Left ventricle myocardium superior (tissue), 1 donor: ENCODE measurements around the gene MYH14. TPM values are rescaled to one million over a fixed set of nuclear protein-coding genes. Genes with fewer than 3 reads are reported as not detected.

Experiments
- ATAC-seq: fragments of 200-7000 bp; cut with Tn5 transposase; one replicate; pipeline ENCODE4 v1.9.1; 2020; ENCODE audit warnings: mild to moderate bottlenecking, moderate library complexity
- DNase-seq: peaks from one replicate; pipeline ENCODE4 v3.0.0-alpha.2; 2020
- intact Hi-C: fragments of 100-400 bp; cut with micrococcal nuclease; formaldehyde crosslinking; loops from one replicate; pipeline ENCODE4 v1.11.0; 2022
- total RNA-seq: library from RNA; stranded (reverse); fragmentation: NEBNext Ultra II Directional; extraction: Animal tissue kit (Norgen Biotek cat#: 25700); gene quantifications from one replicate; pipeline ENCODE4 v1.2.1, GENCODE V29; 2021
- donor health status: DM: no; HTN: yes; CAD: no; lungs with severe emphysema.

MYH14 gene
- total RNA-seq, 1 donor from 2014 or later: 131 TPM

GRCh38 chr19:50276370-50277063, 73.1 kb downstream of the MYH14 start:
- ATAC-seq (no peak), DNase-seq (no peak)
- intact Hi-C loops: no loop called here

- ATAC-seq: no peak
- intact Hi-C loops: no loop called here
- no peak for DNase-seq
These were observed 74.7 kb downstream of the MYH14 start for GRCh38 chr19:50277966-50278580.

DNA sequence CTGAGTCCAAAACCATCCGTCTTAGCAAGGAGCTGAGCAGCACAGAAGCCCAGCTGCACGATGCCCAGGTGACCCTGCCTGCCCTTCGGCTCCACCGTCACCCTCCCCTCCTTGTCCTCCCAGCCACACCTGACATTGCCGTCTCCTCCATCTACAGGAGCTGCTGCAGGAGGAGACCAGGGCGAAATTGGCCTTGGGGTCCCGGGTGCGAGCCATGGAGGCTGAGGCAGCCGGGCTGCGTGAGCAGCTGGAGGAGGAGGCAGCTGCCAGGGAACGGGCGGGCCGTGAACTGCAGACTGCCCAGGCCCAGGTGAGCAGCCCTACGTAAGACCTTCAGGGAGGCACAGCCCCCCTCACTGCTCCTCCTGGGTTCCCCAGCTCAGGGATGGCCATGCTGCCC, 76.7 kb downstream of the MYH14 start:
- intact Hi-C loops: no loop called here
- ATAC-seq: no peak
- DNase-seq: no peak

GRCh38 chr19:50280983-50281382, 77.6 kb downstream of the MYH14 start:
- intact Hi-C loops: no loop called here
- DNase-seq (no peak), ATAC-seq (no peak)

- DNase-seq (no peak), ATAC-seq (no peak)
- intact Hi-C loops: no loop called here
These were observed 78.1 kb downstream of the MYH14 start for GRCh38 chr19:50281491-50281890.

DNA sequence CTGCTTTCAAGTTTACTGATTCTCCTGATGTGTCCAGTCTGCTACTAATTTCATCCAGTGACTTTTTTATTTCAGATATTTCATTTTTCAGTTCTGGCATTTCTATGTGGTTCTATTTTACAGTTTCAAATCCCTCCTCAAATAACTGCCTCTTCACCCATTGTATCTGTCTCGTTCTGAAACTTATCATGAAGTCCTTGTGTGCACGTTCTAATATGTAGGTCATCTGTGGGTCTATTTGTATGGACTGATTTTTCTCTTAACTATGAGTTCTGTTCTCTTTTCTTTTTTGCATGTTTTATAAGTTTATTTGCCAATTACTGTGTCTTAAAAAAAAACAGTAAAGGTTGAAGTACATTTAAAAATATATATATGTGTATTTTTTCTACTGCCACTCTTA, 82.4 kb downstream of the MYH14 start:
- intact Hi-C loops: no loop called here
- DNase-seq (no peak), ATAC-seq (no peak)

DNA sequence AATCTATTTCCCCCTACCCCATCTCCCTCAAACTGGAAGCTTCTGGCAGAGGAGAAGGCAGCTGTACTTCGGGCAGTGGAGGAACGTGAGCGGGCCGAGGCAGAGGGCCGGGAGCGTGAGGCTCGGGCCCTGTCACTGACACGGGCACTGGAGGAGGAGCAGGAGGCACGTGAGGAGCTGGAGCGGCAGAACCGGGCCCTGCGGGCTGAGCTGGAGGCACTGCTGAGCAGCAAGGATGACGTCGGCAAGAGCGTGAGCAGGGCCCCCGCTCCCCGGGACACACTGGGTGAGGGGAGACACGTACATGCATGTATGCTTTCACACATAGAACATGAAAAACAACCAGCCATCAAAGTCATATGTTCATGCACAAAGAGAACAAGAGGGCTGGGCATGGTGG, 83.0 kb downstream of the MYH14 start:
- intact Hi-C loops: no loop called here
- ATAC-seq: no peak
- no peak for DNase-seq

GRCh38 chr19:50287331-50287730, 83.9 kb downstream of the MYH14 start:
- intact Hi-C loops: no loop called here
- ATAC-seq: no peak
- DNase-seq: no peak

DNA sequence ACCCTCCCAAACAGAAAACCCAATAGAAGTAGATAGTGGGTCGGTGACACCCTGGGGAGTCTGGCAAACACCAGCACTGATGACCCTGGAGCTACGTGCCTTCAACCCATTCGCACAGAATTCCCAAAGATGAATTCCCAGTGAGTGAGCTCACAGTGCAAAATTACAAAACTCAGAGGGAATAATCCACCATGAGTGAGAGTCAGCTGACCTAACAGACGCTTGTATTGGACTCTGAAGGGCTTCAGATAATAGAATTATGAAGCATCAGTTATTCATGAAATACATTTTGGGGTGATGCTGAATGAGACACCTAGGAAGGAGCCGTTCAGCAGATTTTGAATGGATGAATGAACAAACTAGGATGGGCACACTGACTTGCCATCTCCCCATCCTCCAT, 85.5 kb downstream of the MYH14 start:
- intact Hi-C loops: no loop called here
- DNase-seq (no peak), ATAC-seq (no peak)

GRCh38 chr19:50290011-50290410, 86.6 kb downstream of the MYH14 start:
- intact Hi-C loops: no loop called here
- no peak for DNase-seq
- no peak for ATAC-seq

- DNase-seq (no peak), ATAC-seq (no peak)
- intact Hi-C loops: no loop called here
These were observed 87.4 kb downstream of the MYH14 start for GRCh38 chr19:50290775-50291174.

DNA sequence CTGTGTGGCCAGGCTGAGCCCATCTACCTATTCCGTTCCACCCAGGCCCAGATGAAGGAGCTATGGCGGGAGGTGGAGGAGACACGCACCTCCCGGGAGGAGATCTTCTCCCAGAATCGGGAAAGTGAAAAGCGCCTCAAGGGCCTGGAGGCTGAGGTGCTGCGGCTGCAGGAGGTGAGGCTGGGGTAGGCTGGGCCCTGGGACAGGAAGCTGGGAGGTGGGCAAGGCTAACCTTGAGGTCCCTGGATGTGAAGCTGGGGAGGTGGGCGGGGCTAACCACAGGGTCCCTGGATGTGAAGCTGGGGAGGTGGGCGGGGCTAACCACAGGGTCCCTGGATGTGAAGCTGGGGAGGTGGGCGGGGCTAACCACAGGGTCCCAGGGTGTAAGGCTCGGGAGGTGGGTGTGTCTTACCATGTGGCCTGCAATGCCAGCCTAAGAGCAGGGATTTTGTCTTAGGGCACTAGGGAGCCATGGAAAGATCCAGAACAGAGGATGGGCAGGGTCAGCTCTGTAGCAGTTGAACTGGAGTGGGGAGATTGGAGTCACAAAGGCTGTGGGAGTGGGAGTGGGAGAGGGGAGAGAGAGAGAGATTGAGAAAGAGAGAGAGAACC, 88.9 kb downstream of the MYH14 start:
- ATAC-seq (no peak), DNase-seq (no peak)
- intact Hi-C loops: no loop called here

DNA sequence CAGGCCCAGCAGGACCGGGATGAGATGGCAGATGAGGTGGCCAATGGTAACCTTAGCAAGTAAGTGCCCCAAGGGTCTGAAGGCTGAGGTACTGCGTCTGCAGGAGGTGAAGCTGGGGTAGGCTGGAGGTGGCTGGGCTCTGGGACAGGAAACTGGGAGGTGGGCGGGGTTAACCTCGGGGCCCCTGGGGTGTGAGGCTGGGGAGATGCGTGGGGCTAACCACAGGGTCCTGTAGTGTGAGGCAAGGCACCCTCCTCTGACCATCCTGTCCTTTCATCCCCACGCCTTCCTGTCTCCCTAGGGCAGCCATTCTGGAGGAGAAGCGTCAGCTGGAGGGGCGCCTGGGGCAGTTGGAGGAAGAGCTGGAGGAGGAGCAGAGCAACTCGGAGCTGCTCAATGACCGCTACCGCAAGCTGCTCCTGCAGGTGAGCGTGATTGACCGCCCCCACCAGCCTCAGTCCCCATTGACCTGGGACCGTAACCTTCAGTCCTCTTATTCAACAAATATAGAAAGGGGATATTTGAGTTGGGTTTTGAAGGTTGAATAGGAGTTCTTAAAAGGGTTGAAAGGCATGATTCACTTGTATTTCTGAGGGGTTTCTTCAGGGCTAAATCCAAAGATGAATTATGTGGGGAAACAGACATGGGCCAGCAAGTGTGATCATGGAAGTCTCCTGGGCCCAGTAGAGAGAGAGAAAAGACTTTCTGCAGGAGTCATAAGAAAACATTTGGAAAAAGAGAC, 90.0 kb downstream of the MYH14 start:
- DNase-seq: no peak
- intact Hi-C loops: no loop called here
- no peak for ATAC-seq

DNA sequence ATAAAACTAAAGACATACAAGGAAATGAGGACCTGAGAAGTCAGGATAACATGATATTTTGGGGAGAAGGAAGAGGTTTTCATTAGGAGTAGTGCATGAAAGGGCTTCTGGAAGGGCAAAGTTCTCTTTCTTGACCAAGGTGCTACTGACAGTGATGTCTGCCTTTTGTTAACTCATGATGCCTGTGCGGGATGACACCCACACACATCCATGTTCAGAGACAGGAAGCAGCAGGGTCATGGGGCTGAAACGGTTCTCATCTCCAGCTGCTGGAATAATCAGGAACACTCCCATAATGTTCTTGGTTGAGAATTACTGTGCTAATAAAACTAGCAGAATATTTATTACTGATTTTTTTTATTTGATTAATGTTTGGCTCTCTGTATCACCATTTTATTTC, 96.6 kb downstream of the MYH14 start:
- DNase-seq: no peak
- intact Hi-C loops: no loop called here
- ATAC-seq: no peak

DNA sequence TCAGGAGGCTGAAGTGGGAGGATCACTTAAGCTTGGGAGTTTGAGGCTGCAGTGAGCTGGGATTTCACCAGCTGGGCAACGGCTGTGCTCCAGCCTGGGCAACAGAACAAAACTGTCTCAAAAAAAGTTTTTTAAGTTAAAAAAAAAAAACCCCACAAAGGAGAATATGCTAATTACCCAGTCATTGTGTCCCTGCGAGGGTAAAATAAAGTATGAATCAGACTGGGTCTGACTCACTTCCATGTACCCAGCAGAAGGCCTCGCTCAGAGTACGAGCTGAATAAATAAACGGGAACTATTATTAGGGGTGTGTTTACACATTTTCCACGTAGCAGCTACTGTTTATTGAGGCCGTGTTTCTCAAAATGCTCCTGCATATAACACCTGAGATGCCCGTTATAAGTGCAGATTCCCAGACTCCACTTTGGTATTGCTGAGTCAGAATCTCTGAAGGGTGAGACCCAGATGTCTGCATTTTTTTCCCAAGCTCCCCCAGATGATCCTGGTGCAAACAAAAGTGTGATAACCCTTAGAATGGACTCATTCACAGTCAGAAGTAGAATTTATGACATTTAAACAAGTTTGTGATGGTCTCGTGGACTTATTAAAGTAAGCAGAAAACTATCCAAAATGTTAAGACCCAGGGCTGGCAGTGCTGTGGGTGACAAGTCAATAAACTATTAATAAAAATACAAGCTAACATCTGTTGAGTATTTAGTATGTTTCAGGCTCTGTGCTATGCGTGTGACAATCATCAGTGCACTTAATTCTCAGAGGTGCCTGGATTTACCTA, 97.6 kb downstream of the MYH14 start:
- DNase-seq: no peak
- intact Hi-C loops: no loop called here
- ATAC-seq: no peak

GRCh38 chr19:50301607-50301971, 98.2 kb downstream of the MYH14 start:
- DNase-seq (no peak), ATAC-seq (no peak)
- intact Hi-C loops: no loop called here

DNA sequence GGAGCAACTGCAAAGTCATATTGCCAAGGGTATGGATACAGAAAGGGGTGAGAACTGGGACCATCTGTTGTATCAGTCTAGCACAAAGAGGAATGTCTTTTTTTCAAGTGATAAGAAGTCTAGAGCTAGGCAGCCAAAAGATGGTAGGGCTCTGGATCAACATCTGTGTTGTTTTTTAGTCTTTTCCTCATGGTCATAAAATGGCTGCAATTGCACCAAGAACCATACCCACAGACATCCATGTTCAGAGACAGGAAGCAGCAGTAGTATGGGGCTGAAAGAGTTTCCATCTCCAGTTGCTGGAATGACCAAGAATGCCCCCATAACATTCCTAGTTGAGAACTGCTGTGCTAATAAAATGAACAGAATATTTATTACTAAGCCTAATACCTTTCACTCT, 100.1 kb downstream of the MYH14 start:
- ATAC-seq: no peak
- DNase-seq: no peak
- intact Hi-C loops: no loop called here

GRCh38 chr19:50308991-50309390, 105.6 kb downstream of the MYH14 start:
- no peak for ATAC-seq
- no peak for DNase-seq
- intact Hi-C loops: no loop called here

- no peak for ATAC-seq
- DNase-seq: no peak
- intact Hi-C loops: no loop called here
These were observed 106.1 kb downstream of the MYH14 start for GRCh38 chr19:50309396-50310125.
